ENCODE data around the gene DIO3.

DIO3 gene

DNA sequence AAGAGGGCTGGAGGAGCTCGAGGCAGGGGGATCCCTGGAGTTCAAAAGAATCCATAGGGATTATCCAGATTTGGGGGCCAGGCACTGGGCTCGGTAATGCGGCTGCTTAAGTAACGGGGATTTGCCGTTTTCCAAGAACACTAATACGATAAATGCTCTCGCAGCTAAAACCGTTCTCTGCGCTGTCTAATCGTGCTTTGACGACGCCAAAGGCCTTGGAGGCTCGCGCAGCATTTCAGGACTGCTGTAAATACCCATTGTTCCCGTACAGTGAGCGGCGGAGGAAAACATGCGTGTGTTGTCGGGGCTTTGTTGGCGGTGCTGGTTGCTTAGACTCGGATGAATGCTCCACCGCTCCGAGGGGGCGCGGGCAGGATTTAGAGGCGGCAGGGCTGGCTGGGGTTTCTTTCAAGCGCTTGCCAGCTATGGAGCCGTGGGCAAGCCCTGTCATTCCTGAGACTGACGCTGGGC is 26.2 kb downstream of the DIO3 start:
- no peaks in the 10 kb centered on the region for H4K20me1 ChIP-seq (ENCODE audit: insufficient read depth, low read length)
- H3K27ac ChIP-seq (ENCODE audit: low read depth, low read length, poor library complexity, severe bottlenecking), result no peak overlapping the region
- no peaks in the 10 kb centered on the region; the same call in 1 of the 2 replicates for H3K27me3 ChIP-seq (ENCODE audit: insufficient read depth, low read length)
- H3K36me3 ChIP-seq (ENCODE audit: insufficient read depth, low read length), result no peaks in the 10 kb centered on the region
- no peak overlapping the region for H3K4me2 ChIP-seq (ENCODE audit: low read length)
- no peaks in the 10 kb centered on the region for H3K9me2 ChIP-seq (ENCODE audit: low read depth, low read length)
- no peaks in the 10 kb centered on the region for H3F3A ChIP-seq (ENCODE audit: insufficient read depth, low read length)
- no peak overlapping the region for H2AFZ ChIP-seq (ENCODE audit: low read length)
- no peaks in the 10 kb centered on the region for H3K9me3 ChIP-seq (ENCODE audit: low read length)
- no peak overlapping the region for H3K9ac ChIP-seq (ENCODE audit: low read length)
- H3K4me1 ChIP-seq (ENCODE audit: insufficient read depth, low read length, severe bottlenecking), result no peaks in the 10 kb centered on the region
- no peak overlapping the region for H3K4me3 ChIP-seq (ENCODE audit: low read depth, low read length, poor library complexity, severe bottlenecking)
- TF ChIP-seq, protein P1, sequence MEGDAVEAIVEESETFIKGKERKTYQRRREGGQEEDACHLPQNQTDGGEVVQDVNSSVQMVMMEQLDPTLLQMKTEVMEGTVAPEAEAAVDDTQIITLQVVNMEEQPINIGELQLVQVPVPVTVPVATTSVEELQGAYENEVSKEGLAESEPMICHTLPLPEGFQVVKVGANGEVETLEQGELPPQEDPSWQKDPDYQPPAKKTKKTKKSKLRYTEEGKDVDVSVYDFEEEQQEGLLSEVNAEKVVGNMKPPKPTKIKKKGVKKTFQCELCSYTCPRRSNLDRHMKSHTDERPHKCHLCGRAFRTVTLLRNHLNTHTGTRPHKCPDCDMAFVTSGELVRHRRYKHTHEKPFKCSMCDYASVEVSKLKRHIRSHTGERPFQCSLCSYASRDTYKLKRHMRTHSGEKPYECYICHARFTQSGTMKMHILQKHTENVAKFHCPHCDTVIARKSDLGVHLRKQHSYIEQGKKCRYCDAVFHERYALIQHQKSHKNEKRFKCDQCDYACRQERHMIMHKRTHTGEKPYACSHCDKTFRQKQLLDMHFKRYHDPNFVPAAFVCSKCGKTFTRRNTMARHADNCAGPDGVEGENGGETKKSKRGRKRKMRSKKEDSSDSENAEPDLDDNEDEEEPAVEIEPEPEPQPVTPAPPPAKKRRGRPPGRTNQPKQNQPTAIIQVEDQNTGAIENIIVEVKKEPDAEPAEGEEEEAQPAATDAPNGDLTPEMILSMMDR (IDR thresholded peaks at IDR 0.05; ENCODE audit: low read length), result no peak
- no peak for TF ChIP-seq EZH2 (IDR thresholded peaks at IDR 0.05; ENCODE audit: borderline replicate concordance, low read length)
- no peaks in the 10 kb centered on the region for H3K79me2 ChIP-seq (ENCODE audit: insufficient read depth, low read length)

DNA sequence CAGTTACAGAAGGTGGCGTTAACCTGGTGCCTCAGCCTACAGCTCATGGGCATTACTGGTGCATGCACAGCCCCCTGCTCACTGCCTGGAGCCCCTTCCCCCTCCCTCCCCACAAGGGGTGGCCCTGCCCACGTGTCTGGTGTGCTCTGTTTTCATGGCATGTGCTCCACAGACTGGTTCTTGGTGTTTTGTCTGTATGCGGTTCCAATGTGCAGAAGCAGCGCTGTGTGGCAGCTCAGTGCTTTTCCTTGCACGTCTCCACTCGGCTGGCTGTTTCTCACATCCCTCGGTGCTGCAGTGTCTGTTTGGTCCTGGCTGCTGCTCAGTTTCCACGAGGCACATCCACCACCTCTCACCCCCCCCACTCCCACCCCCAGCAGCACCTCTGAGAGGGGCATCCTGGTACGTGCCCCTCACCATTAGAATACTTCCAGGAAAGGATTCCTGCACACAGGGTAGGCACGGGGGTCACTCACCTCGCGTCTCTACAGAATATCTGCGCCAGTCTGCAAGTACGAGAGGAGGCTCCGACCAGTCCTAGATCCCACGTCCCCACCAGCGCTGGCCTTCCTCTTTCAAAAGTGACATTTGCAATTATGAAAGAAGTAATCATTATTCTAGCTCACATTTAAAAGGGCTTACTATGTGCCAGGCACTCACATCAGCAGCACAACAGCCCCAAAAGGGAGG is 27.1 kb downstream of the DIO3 start:
- Histone ChIP-seq H3K27me3 (ENCODE audit: insufficient read depth, low read length) (no peaks in the 10 kb centered on the region; the same call in 1 of the 2 replicates), H3K4me3 (ENCODE audit: low read depth, low read length, poor library complexity, severe bottlenecking) (no peak overlapping the region), H3K79me2 (ENCODE audit: insufficient read depth, low read length) (no peaks in the 10 kb centered on the region), H3K27ac (ENCODE audit: low read depth, low read length, poor library complexity, severe bottlenecking) (no peak overlapping the region), H3K9me2 (ENCODE audit: low read depth, low read length) (no peaks in the 10 kb centered on the region), H3K9me3 (ENCODE audit: low read length) (no peaks in the 10 kb centered on the region), H3K4me2 (ENCODE audit: low read length) (no peak overlapping the region), H4K20me1 (ENCODE audit: insufficient read depth, low read length) (no peaks in the 10 kb centered on the region), H3K36me3 (ENCODE audit: insufficient read depth, low read length) (no peaks in the 10 kb centered on the region), H3K9ac (ENCODE audit: low read length) (no peak overlapping the region), H2AFZ (ENCODE audit: low read length) (no peak overlapping the region), H3K4me1 (ENCODE audit: insufficient read depth, low read length, severe bottlenecking) (no peaks in the 10 kb centered on the region), H3F3A (ENCODE audit: insufficient read depth, low read length) (no peaks in the 10 kb centered on the region)
- TF ChIP-seq, protein P1 (IDR thresholded peaks at IDR 0.05; ENCODE audit: low read length), result no peak
- no peak for TF ChIP-seq EZH2 (IDR thresholded peaks at IDR 0.05; ENCODE audit: borderline replicate concordance, low read length)

DNA sequence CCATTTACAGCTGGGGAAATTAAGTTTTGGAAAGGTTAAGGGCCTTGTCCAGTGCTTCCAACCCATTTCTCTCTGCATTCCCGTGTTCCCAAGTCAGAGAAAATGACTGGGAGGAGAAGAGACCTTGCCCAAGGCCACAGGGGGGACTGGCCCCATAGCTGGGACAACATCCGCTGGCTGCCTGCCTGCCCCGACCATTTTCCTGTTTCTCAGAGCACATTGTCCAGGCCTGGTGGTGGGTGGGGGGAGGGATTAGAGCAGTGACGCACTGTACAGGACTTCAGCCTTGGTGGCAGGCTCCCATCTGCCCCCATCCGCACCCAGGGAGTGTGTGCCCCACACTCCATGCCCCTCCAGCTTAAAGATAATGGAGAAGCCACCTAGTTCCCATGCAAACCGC is 27.7 kb downstream of the DIO3 start:
- H2AFZ ChIP-seq (ENCODE audit: low read length), result no peak overlapping the region
- H3K9ac ChIP-seq (ENCODE audit: low read length), result no peak overlapping the region
- no peak overlapping the region for H3K4me3 ChIP-seq (ENCODE audit: low read depth, low read length, poor library complexity, severe bottlenecking)
- H3F3A ChIP-seq (ENCODE audit: insufficient read depth, low read length), result no peaks in the 10 kb centered on the region
- H3K27ac ChIP-seq (ENCODE audit: low read depth, low read length, poor library complexity, severe bottlenecking), result no peak overlapping the region
- H3K79me2 ChIP-seq (ENCODE audit: insufficient read depth, low read length), result no peaks in the 10 kb centered on the region
- H3K9me2 ChIP-seq (ENCODE audit: low read depth, low read length), result no peaks in the 10 kb centered on the region
- no peaks in the 10 kb centered on the region; the same call in 1 of the 2 replicates for H3K27me3 ChIP-seq (ENCODE audit: insufficient read depth, low read length)
- no peaks in the 10 kb centered on the region for H3K9me3 ChIP-seq (ENCODE audit: low read length)
- no peaks in the 10 kb centered on the region for H4K20me1 ChIP-seq (ENCODE audit: insufficient read depth, low read length)
- H3K36me3 ChIP-seq (ENCODE audit: insufficient read depth, low read length), result no peaks in the 10 kb centered on the region
- no peak overlapping the region for H3K4me2 ChIP-seq (ENCODE audit: low read length)
- no peak for TF ChIP-seq EZH2 (IDR thresholded peaks at IDR 0.05; ENCODE audit: borderline replicate concordance, low read length)
- TF ChIP-seq, protein P1 (IDR thresholded peaks at IDR 0.05; ENCODE audit: low read length), result no peak
- no peaks in the 10 kb centered on the region for H3K4me1 ChIP-seq (ENCODE audit: insufficient read depth, low read length, severe bottlenecking)
